ENCODE results near the gene ZFYVE28. TPM values are rescaled to one million over a fixed set of nuclear protein-coding genes. Genes with fewer than 3 reads are reported as not detected.

Gene ZFYVE28
- total and polyA plus RNA-seq, 10 of the 15 experiments (the other 5 are each of a cell fraction or from before 2014, with no cell fraction given) = 0.06 to 1.9 (median 0.22) TPM; not detected in 1

DNA sequence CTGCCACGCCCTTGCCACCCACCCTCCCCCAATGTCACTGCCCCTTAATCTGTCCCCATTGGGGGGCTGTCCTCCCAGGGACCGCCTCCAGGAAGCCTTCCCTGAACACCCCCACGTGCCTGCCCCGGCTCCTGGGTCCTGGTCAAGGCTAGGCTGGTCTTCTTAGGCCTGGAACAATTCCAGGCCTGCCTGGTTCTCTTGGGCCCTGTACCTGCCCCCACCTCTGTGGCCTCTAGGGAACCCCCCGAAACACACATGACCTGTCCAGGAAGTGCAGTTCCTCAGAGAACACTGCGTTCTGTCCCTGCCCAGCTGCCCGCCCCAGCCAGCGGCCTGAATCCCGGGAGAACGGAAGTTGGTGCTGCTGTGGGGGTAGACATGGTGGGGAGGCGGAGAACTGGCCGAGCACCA is 161.7 kb downstream of the ZFYVE28 start (continued):
- TF ChIP-seq, protein P1, sequence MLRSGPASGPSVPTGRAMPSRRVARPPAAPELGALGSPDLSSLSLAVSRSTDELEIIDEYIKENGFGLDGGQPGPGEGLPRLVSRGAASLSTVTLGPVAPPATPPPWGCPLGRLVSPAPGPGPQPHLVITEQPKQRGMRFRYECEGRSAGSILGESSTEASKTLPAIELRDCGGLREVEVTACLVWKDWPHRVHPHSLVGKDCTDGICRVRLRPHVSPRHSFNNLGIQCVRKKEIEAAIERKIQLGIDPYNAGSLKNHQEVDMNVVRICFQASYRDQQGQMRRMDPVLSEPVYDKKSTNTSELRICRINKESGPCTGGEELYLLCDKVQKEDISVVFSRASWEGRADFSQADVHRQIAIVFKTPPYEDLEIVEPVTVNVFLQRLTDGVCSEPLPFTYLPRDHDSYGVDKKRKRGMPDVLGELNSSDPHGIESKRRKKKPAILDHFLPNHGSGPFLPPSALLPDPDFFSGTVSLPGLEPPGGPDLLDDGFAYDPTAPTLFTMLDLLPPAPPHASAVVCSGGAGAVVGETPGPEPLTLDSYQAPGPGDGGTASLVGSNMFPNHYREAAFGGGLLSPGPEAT (IDR thresholded peaks at IDR 0.05; ENCODE audit: low read depth) = peak; percentile 24; the same call in 1 of the 2 replicates
- no peak for TF ChIP-seq ZBTB4 (CRISPR knock-in tag; IDR thresholded peaks at IDR 0.05)
- peak; percentile 37 for TF ChIP-seq IKZF1 (conservative IDR thresholded peaks at IDR 0.05)
- TF ChIP-seq SPI1 (IDR thresholded peaks at IDR 0.05; ENCODE audit: borderline replicate concordance, insufficient read depth, low read depth, low read length) = peak; percentile 38; the same call in 1 of the 2 replicates
- no peak for TF ChIP-seq ZNF274 (IDR thresholded peaks at IDR 0.05; ENCODE audit: insufficient read depth, insufficient read length)
- TF ChIP-seq E2F4 (IDR thresholded peaks at IDR 0.05; ENCODE audit: low read depth, low read length) = no peak
- TF ChIP-seq CHD2 (IDR thresholded peaks at IDR 0.05; ENCODE audit: borderline replicate concordance, low read depth, low read length) = peak; percentile 41; the same call in 1 of the 2 replicates

Data from GM12878 (cell line).